Liver (tissue), 9 donors: Measurements from ENCODE around the gene SAMD4A. TPM values are rescaled to one million over a fixed set of nuclear protein-coding genes. Genes with fewer than 3 reads are reported as not detected.

ENCODE experiments used
- DNase-seq: peaks from one replicate; pipeline ENCODE4 v3.0.0-alpha.2; 2017; ENCODE audit warnings: low spot score
- H3K27ac ChIP-seq, 2 donors: one replicate each; pipeline ENCODE4 v1.7.0; 2013; ENCODE audit warnings: inconsistent platforms in 2 of 2, low read length in 2 of 2, control low read depth in 1 of 2, low read depth in 1 of 2, mild to moderate bottlenecking in 1 of 2
- H3K27me3 ChIP-seq, 4 donors: one replicate each; pipeline versions ENCODE4 v1.6.1 to v1.7.0; 2013; ENCODE audit warnings: low read length in 3 of 4, inconsistent platforms in 1 of 4, mild to moderate bottlenecking in 1 of 4, moderate library complexity in 1 of 4; ENCODE audit not compliant: control insufficient read depth in 4 of 4, insufficient read depth in 4 of 4
- H3K36me3 ChIP-seq, 4 donors: one replicate each; pipeline versions ENCODE4 v1.6.1 to v1.7.0; 2013; ENCODE audit warnings: low read length in 3 of 4, mild to moderate bottlenecking in 3 of 4, low read depth in 1 of 4, moderate library complexity in 1 of 4; ENCODE audit not compliant: control insufficient read depth in 4 of 4, insufficient read depth in 3 of 4
- H3K4me1 ChIP-seq, 4 donors: one replicate each; pipeline versions ENCODE4 v1.6.1 to v1.7.0; 2013; ENCODE audit warnings: low read length in 3 of 4, mild to moderate bottlenecking in 3 of 4, moderate library complexity in 1 of 4; ENCODE audit not compliant: control insufficient read depth in 4 of 4, insufficient read depth in 4 of 4
- H3K4me3 ChIP-seq, 3 donors: one replicate each; pipeline versions ENCODE4 v1.6.1 to v1.7.0; 2013; ENCODE audit warnings: low read length in 3 of 3, control low read depth in 1 of 3, low read depth in 1 of 3, mild to moderate bottlenecking in 1 of 3
- H3K9ac ChIP-seq, 2 donors: one replicate each; pipeline ENCODE4 v1.7.0; 2013; ENCODE audit warnings: low read length in 2 of 2, mild to moderate bottlenecking in 2 of 2, moderate library complexity in 2 of 2, control low read depth in 1 of 2, low read depth in 1 of 2
- H3K9me3 ChIP-seq, 4 donors: one replicate each; pipeline versions ENCODE4 v1.6.1 to v1.7.0; 2013; ENCODE audit warnings: low read length in 3 of 4; ENCODE audit not compliant: control insufficient read depth in 4 of 4
- ATF3 ChIP-seq: IDR thresholded peaks from 2 replicates; pipeline ENCODE4 v1.6.1; 2016; ENCODE audit warnings: antibody characterized with exemption
- CTCF ChIP-seq: fragments of 150-350 bp; IDR thresholded peaks from 2 replicates; pipeline ENCODE4 v1.5.1; 2017; ENCODE audit warnings: improper control_type of control experiment, low read depth, low read length; ENCODE audit not compliant: missing input control
- EGR1 ChIP-seq, 2 donors: IDR thresholded peaks; 2 replicates each; pipeline ENCODE4 v1.6.1; 2016 to 2018; ENCODE audit warnings: antibody characterized with exemption in 2 of 2, low read depth in 2 of 2
- FOXA1 ChIP-seq: IDR thresholded peaks from 2 replicates; pipeline ENCODE4 v1.6.1; 2016; ENCODE audit warnings: antibody characterized with exemption
- FOXA2 ChIP-seq: IDR thresholded peaks from 2 replicates; pipeline ENCODE4 v1.6.1; 2016; ENCODE audit warnings: antibody characterized with exemption
- GABPA ChIP-seq, 2 donors: IDR thresholded peaks in 1 of 2; conservative IDR thresholded peaks in 1 of 2; 2 replicates each; pipeline ENCODE4 v1.6.1; 2016; ENCODE audit warnings: antibody characterized with exemption in 2 of 2, mild to moderate bottlenecking in 1 of 2, moderate library complexity in 1 of 2
- HNF4A ChIP-seq, 2 donors: conservative IDR thresholded peaks; 2 replicates each; pipeline ENCODE4 v1.6.1; 2016; ENCODE audit warnings: antibody characterized with exemption in 2 of 2, mild to moderate bottlenecking in 2 of 2
- HNF4G ChIP-seq: IDR thresholded peaks from 2 replicates; pipeline ENCODE4 v1.6.1; 2016; ENCODE audit warnings: antibody characterized with exemption
- JUND ChIP-seq, 2 donors: IDR thresholded peaks; 2 replicates each; pipeline ENCODE4 v1.6.1; 2016; ENCODE audit warnings: antibody characterized with exemption in 2 of 2
- MAX ChIP-seq: IDR thresholded peaks from 2 replicates; pipeline ENCODE4 v1.6.1; 2016; ENCODE audit warnings: antibody characterized with exemption
- NR2F2 ChIP-seq: IDR thresholded peaks from 2 replicates; pipeline ENCODE4 v1.6.1; 2016; ENCODE audit warnings: antibody characterized with exemption
- RAD21 ChIP-seq, 2 donors: IDR thresholded peaks; 2 replicates each; pipeline ENCODE4 v1.6.1; 2016; ENCODE audit warnings: antibody characterized with exemption in 2 of 2, mild to moderate bottlenecking in 2 of 2
- REST ChIP-seq: IDR thresholded peaks from 2 replicates; pipeline ENCODE4 v1.6.1; 2016; ENCODE audit warnings: antibody characterized with exemption, mild to moderate bottlenecking
- RXRA ChIP-seq, 2 donors: IDR thresholded peaks; 2 replicates each; pipeline ENCODE4 v1.6.1; 2017 to 2018; ENCODE audit warnings: antibody characterized with exemption in 2 of 2, mild to moderate bottlenecking in 1 of 2
- SP1 ChIP-seq: IDR thresholded peaks from 2 replicates; pipeline ENCODE4 v1.6.1; 2018; ENCODE audit warnings: antibody characterized with exemption, mild to moderate bottlenecking
- TAF1 ChIP-seq: conservative IDR thresholded peaks from 2 replicates; pipeline ENCODE4 v1.6.1; 2016; ENCODE audit warnings: antibody characterized with exemption, mild to moderate bottlenecking
- YY1 ChIP-seq: IDR thresholded peaks from 2 replicates; pipeline ENCODE4 v1.6.1; 2016; ENCODE audit warnings: antibody characterized with exemption, mild to moderate bottlenecking
- ZBTB33 ChIP-seq: IDR thresholded peaks from 2 replicates; pipeline ENCODE4 v1.6.1; 2016; ENCODE audit warnings: antibody characterized with exemption
- WGBS: extraction: QIAGEN DNeasy Blood & Tissue Kit; methylation state at CpG from one replicate; pipeline ENCODE4 v1.1.7; 2013; 5-methylcytosine and 5-hydroxymethylcytosine counted together
- polyA plus RNA-seq, 2 donors: library from polyadenylated mRNA; stranded (reverse) in 1 of 2; unstranded in 1 of 2; fragments of 200-250 nt in 1 of 2; fragments of >200 nt in 1 of 2; fragmentation: Nextera tagmentation in 1 of 2; extraction: Ambion mirVana in 1 of 2; gene quantifications; one replicate each; pipeline versions ENCODE4 v1.2.1 to v1.2.3, GENCODE V29; 2013 to 2015
- total RNA-seq, 2 donors: library from RNA; depleted of rRNA; stranded (reverse); fragments of >200 nt; gene quantifications; one replicate each; pipeline ENCODE4 v1.2.3, GENCODE V29; 2014
- donor health status: healthy.
- donor health status: healthy.
- donor health status: healthy.
- donor health status: healthy.
- donor health status: healthy.

SAMD4A gene
- total and polyA plus RNA-seq, 4 donors: 4.3 to 17.8 (median 8.1) TPM

- 89% methylated on average over 6 of the region's 6 CpGs for WGBS
- peaks cover 0 to 5% (median under 1%) of the 10 kb centered on the region in 4 donors for H3K9me3 ChIP-seq
- H3K27me3 ChIP-seq: no peaks in the 10 kb centered on the region
- H3K4me3 ChIP-seq: no peak overlapping the region
- no peak overlapping the region for H3K9ac ChIP-seq
- no peak for TF ChIP-seq YY1
- TF ChIP-seq MAX: no peak
- TF ChIP-seq HNF4A (conservative IDR thresholded peaks at IDR 0.05): no peak
- TF ChIP-seq REST: no peak
- no peak for TF ChIP-seq JUND (IDR thresholded peaks at IDR 0.05)
- TF ChIP-seq FOXA2: no peak
- TF ChIP-seq RAD21 (IDR thresholded peaks at IDR 0.05): no peak
- no peak for TF ChIP-seq HNF4G
- no peak for TF ChIP-seq FOXA1
- no peak for TF ChIP-seq ATF3
- no peak for TF ChIP-seq CTCF
- TF ChIP-seq GABPA (IDR thresholded peaks at IDR 0.05 in 1 of 2, conservative IDR thresholded peaks at IDR 0.05 in 1 of 2): no peak
- no peak for TF ChIP-seq SP1
- TF ChIP-seq RXRA (IDR thresholded peaks at IDR 0.05): no peak
- no peak for TF ChIP-seq ZBTB33
- TF ChIP-seq NR2F2: no peak
- no peak for TF ChIP-seq EGR1 (IDR thresholded peaks at IDR 0.05; ENCODE audit: low read depth in 2 of 2)
- TF ChIP-seq TAF1: no peak
- no peak for DNase-seq
- no peaks in the 10 kb centered on the region for H3K36me3 ChIP-seq
- no peak overlapping the region for H3K27ac ChIP-seq
- H3K4me1 ChIP-seq: peaks cover 0 to 10% (median 6%) of the 10 kb centered on the region in 4 donors
Observed at GRCh38 chr14:54574528-54574927, 7.6 kb downstream of the SAMD4A start.
